ENCODE measurements around the gene C6orf120.

C6orf120 gene

GRCh38 chr6:169701954-169702839 is at the start of gene C6orf120, which contains the start of gene WDR27:
TSS of gene C6orf120 (plus strand) at chr6:169702126. CDS start at chr6:169702460, 334 bp downstream.
TSS of gene WDR27 (minus strand) at chr6:169702029. CDS start at chr6:169689005, 13,024 bp downstream.
- DNase-seq, result peak; percentile 96

- no peak for DNase-seq
Measured at GRCh38 chr6:169652896-169653295, 49.0 kb upstream of the C6orf120 start.

GRCh38 chr6:169653691-169654090 is 48.2 kb upstream of the C6orf120 start:
- no peak for DNase-seq

- DNase-seq, result peak; percentile 6
Measured at GRCh38 chr6:169654598-169655391, 47.1 kb upstream of the C6orf120 start.

DNA sequence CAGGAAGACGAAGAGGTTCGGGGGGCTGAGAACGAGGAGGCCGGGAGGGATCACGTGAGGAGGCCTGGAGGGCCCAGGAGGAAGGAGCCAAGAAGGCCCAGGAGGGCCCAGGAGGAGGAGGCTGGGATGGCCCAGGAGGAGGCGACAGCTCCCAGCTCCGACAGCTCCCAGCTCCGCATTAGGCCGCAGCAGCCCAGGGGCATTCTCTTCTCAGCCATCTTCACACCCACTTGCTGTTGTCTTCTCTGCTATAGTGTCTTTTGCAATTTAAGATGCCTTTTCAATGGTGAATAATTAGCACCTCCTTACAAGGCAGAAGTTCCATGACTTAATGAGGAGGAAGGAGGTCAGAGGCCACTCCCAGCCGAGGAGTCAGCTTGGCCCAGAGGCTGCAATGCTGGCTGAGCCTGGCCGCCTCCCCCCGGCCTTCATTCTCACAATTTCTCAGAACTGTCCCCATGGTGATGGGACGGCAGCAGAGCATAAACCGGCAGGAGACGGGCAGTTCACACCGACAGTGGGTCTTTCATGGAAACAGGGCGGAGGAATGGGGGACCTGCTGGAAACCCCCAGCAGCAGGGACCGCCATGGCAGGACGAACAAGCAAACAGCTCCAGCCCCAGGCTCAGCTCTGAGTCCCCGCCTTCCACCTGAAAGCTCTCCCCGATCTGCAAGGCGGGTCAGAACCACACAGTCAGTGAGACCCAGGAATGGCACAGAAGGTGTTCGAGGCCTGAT is 45.2 kb upstream of the C6orf120 start:
- DNase-seq, result no peak

DNA sequence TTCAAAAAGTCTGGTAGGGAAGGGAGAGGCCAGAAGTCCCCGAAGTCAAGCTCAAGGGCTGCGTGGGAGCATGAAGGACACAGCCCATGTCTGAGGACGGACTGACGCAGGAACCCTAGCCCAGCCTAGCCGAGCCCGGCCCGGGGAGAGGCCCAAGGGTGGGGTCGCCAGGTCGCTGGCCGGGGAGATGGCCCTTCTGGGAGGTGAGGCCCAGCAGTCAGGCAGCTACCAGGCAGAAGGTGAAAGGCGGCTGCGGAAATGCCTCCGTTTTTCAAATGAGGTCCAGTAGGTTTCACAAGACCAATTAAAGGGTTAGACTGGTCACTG is 44.7 kb upstream of the C6orf120 start:
- DNase-seq, result no peak

- DNase-seq, result no peak
Measured at GRCh38 chr6:169659820-169660610, 41.9 kb upstream of the C6orf120 start.

DNA sequence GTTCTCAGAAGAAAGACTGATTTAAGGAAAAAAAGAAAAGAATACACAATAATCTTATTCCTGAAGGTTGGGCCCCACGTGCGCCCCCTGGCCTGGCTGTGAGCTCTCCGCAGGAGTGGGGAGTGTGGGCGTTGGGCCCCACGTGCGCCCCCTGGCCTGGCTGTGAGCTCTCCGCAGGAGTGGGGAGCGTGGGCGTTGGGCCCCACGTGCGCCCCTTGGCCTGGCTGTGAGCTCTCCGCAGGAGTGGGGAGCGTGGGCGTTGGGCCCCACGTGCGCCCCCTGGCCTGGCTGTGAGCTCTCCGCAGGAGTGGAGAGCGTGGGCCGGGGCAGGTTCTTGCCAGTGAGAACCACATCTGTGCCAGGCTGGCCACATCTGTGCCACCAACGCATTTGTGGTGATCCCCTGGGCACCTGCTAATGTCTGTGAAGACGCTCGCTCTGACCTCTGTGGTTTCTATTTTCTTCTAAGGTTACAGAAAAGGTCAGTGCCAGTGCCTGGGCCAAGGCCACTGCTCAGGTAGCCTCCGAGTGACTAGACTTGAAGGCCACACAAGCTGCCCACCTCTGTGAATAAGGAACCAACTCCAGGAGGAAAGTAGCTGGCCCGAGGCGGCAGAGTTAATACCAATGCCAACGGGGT is 41.1 kb upstream of the C6orf120 start:
- no peak for DNase-seq

GRCh38 chr6:169661391-169661756 is 40.6 kb upstream of the C6orf120 start:
- no peak for DNase-seq

DNA sequence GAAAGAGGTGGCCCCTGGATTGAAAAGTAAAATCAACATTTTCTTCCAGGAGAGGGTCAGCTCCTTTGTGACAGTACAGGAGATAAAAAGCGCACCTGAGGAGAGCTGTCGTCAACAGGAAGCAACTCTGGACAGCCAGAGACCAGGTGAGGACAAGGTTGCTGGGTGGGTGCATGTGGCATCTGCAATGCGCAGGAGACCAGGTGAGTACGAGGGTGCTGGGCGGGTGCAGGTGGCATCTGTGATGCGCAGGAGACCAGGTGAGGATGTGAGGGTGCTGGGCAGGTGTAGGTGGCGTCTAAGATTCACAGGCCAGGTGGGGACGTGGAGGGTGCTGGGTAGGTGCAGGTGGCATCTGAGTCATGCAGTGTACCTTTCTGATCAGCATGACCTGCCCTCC is 38.5 kb upstream of the C6orf120 start:
- no peak for DNase-seq

GRCh38 chr6:169664227-169664626 is 37.7 kb upstream of the C6orf120 start:
- no peak for DNase-seq

GRCh38 chr6:169665289-169665688 is 36.6 kb upstream of the C6orf120 start:
- DNase-seq, result peak; percentile 6

- no peak for DNase-seq
Measured at GRCh38 chr6:169666441-169666840, 35.5 kb upstream of the C6orf120 start.

GRCh38 chr6:169667716-169668115 is 34.2 kb upstream of the C6orf120 start:
- DNase-seq, result no peak

DNA sequence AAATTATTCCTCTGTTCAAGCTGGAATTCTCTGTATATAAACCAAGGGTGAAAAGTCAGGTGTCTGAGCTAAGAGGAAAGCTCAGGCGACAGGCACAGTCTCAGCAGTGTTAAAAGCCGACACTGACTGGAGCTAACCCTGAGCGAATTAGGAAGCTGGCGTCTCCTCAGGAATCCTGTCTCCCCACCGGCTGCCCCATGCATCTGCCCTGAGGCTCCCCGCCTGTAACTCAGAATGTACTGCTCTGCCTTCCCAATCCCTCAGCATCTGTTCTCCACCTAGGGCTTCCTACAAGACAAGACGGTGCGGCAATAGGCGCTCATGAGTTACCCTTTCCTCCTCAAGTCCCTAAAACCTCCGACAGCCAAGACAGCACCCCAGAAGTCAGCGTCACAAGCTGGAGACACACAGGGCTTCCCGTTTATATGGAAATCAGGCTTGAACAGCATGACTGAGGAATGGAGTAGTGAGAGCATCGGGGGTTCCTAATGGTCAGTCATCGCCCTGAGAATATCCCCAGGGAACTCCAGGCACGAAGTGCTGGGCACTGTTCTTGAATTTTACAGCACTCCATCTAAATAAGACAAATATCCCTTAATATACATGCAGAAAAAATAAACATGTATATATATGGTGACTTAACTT is 33.6 kb upstream of the C6orf120 start:
- no peak for DNase-seq

DNA sequence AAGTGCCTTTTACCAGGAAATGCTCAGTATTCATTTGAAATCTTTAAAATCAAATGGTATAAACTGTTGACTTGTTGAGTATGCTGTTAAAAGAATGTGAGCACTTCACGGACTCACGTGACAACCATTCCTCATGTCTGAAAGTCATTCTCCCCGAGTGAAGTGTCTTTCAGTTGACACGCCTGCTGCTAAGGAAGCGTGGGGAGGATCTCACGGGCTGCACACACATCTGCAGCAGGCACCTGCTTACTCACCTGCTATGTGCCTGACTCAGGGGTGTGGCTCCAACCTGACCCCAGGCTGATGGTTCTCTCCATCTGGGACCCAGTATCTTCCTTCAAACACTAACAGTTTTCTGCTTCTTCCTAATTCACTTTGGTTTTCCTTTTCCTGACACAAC is 32.8 kb upstream of the C6orf120 start:
- no peak for DNase-seq

- no peak for DNase-seq
Measured at GRCh38 chr6:169669889-169670288, 32.0 kb upstream of the C6orf120 start.

DNA sequence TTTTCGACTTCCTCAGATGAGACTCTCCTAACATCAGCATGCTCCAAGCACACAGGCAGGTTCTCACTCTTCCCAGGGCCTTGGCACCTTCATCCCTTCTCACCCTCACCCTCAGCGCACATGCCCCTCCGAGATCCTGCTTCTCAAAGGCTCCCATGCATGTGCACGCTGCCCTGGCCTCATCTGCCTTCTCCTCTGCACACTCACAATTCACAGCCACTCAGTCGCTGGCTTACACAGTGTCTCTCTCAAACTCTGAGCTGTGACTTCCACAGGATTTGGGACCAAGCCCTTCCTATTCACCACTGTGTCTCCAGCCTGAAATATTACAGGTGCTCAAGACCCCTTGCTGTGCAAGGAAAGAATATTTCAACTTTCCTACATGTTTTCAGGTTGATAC is 30.4 kb upstream of the C6orf120 start:
- no peak for DNase-seq

- DNase-seq, result no peak
Measured at GRCh38 chr6:169675011-169675410, 26.9 kb upstream of the C6orf120 start.

DNA sequence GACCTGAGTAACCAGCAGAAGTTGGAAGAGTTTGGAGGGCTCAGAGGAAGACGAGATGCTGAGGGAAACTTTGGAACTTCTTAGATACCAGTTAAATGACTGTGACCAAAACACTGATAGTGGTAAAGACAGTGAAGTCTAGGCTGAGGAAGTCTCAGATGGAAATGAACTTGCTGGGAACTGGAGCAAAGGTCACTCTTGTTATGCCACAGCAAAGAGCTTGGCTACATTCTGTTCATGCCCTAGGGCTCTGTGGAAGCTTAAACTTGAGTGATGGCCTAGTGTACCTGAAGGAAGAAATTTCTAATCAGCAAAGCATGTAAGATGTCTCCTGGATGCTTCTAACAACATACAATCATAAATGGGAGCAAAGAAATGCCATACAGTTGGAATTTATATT is 24.8 kb upstream of the C6orf120 start:
- no peak for DNase-seq

DNA sequence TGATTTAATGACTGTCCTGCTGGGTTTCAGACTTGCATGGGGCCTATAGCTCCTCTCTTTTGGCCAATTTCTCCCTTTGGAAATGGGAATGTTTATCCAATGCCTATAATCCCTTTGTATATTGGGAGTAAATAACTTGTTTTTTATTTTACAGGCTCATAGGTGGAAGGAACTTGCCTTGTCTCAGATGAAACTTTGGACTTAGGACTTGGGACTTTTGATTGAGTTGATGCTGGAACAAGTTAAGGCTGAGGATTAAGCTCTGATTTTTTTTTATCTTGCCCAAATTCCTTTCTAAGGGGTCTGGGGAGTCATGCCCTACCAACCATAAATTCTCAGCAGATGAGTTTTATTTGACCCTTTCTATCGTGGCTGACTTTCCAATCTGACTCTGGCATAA is 23.6 kb upstream of the C6orf120 start:
- DNase-seq, result no peak

- no peak for DNase-seq
Measured at GRCh38 chr6:169684056-169684455, 17.9 kb upstream of the C6orf120 start.

Data from NCI-H2171 (cell line).